ENCODE data around the gene ANKMY1. TPM values are rescaled to one million over a fixed set of nuclear protein-coding genes. Genes with fewer than 3 reads are reported as not detected.

Gene ANKMY1
- total and polyA plus RNA-seq, 2 donors (not counting 1 experiment from before 2014, with no cell fraction given): 51.7 to 72.1 TPM

DNA sequence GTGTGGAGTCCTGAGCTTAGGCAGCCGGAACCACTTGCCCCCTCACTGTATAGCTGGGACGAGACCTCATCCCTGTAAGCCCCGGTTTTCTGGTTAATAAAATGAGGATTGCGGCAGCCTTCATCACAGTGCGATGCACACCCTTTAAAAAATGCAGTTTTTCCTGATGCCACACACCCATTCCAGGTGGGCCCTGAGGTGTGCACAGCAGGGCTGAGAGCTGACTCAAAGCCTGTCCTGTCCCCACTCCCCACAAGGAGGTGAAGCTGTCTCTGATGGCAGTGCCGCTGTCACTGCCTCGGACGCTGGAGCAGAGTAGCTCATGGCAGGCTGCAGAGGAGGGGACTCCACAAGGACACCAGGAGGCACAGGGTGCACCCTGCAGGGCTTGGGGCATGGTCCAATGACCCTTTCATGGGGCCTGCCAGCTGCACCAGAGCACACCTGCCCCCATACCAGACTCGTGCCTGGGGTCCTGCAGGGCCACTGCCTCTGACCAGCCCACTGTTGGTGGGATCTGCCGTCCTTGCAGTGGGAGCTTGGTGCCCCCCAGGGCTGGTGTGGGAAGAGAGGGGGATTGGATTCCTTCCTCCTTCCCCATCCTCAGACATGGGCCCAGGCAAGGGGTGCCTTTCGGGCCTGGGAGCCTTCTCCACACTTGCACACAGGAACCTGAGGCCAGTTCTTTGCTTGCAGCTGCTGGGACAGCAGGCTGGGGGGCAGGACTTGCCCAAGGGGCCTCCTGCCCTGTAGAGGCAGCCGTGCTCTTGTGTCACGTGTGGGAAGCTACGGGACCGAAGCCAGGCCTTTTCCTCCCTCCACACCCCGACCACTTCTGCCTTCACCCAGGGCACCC is 99.5 kb downstream of the ANKMY1 start:
- POLR2A ChIA-PET: no interaction called here
- H3K27ac Mint-ChIP-seq: no peak overlapping the region
- TF ChIP-seq EZH2 (IDR thresholded peaks at IDR 0.05; ENCODE audit: borderline replicate concordance, insufficient read depth, low read depth, low read length, poor library complexity, severe bottlenecking): no peak
- TF ChIP-seq, protein P1, sequence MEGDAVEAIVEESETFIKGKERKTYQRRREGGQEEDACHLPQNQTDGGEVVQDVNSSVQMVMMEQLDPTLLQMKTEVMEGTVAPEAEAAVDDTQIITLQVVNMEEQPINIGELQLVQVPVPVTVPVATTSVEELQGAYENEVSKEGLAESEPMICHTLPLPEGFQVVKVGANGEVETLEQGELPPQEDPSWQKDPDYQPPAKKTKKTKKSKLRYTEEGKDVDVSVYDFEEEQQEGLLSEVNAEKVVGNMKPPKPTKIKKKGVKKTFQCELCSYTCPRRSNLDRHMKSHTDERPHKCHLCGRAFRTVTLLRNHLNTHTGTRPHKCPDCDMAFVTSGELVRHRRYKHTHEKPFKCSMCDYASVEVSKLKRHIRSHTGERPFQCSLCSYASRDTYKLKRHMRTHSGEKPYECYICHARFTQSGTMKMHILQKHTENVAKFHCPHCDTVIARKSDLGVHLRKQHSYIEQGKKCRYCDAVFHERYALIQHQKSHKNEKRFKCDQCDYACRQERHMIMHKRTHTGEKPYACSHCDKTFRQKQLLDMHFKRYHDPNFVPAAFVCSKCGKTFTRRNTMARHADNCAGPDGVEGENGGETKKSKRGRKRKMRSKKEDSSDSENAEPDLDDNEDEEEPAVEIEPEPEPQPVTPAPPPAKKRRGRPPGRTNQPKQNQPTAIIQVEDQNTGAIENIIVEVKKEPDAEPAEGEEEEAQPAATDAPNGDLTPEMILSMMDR (IDR thresholded peaks at IDR 0.05): no peak
- Histone ChIP-seq H3K27me3 (replicated peaks in 1 of 4; ENCODE audit: control extremely low read depth in 1 of 4, control insufficient read depth in 3 of 4, insufficient read depth in 4 of 4, low read length in 3 of 4) (peaks cover 0 to 40% (median 16%) of the 10 kb centered on the region in 4 experiments), H2AFZ (ENCODE audit: insufficient read depth, low read depth, low read length, poor library complexity, severe bottlenecking) (no peak overlapping the region), H3K4me1 (ENCODE audit: control insufficient read depth in 2 of 2, insufficient read depth in 2 of 2, low read length in 2 of 2) (peaks cover 18 to 20% of the 10 kb centered on the region in 2 donors), H3K4me2 (replicated peaks; ENCODE audit: low read depth, low read length, poor library complexity, severe bottlenecking) (no peak overlapping the region), H4K20me1 (ENCODE audit: control insufficient read depth, insufficient read depth, low read length, poor library complexity, severe bottlenecking) (no peaks in the 10 kb centered on the region), H3K9me3 (ENCODE audit: control extremely low read depth in 1 of 3, control insufficient read depth in 2 of 3, insufficient read depth in 1 of 3, low read length in 2 of 3) (peaks cover 0 to 6% (median 0%) of the 10 kb centered on the region in 3 donors), H3K36me3 (replicated peaks in 1 of 2; ENCODE audit: control extremely low read depth in 1 of 2, control insufficient read depth in 1 of 2, extremely low read depth in 1 of 2, insufficient read depth in 2 of 2, low read length in 1 of 2) (no peaks in the 10 kb centered on the region), H3K9ac (ENCODE audit: low read length) (no peak overlapping the region), H3K27ac (ENCODE audit: low read length in 2 of 2) (no peak overlapping the region), H3K4me3 (ENCODE audit: control extremely low read depth in 1 of 5, extremely low read depth in 1 of 5, insufficient read depth in 1 of 5, low read depth in 2 of 5, low read length in 4 of 5) (no peak overlapping the region), H3K79me2 (ENCODE audit: control insufficient read depth, insufficient read depth, low read length) (no peaks in the 10 kb centered on the region)
- no peaks in the 10 kb centered on the region for H3K9me3 Mint-ChIP-seq (ENCODE audit: insufficient read depth)
- CTCF ChIA-PET: no interaction called here
- ATAC-seq (ENCODE audit: low read depth) (no peak), DNase-seq (no peak)
- H3K4me3 Mint-ChIP-seq: no peak overlapping the region
- H3K4me1 Mint-ChIP-seq: peaks cover 11% of the 10 kb centered on the region
- H3K27me3 Mint-ChIP-seq: peaks cover 13% of the 10 kb centered on the region
- 87% methylated on average over 14 of the region's 16 CpGs for WGBS (ENCODE audit: insufficient coverage)
- intact Hi-C loops (cut with micrococcal nuclease): no loop called here
